ENCODE data around the gene POLE.

DNA sequence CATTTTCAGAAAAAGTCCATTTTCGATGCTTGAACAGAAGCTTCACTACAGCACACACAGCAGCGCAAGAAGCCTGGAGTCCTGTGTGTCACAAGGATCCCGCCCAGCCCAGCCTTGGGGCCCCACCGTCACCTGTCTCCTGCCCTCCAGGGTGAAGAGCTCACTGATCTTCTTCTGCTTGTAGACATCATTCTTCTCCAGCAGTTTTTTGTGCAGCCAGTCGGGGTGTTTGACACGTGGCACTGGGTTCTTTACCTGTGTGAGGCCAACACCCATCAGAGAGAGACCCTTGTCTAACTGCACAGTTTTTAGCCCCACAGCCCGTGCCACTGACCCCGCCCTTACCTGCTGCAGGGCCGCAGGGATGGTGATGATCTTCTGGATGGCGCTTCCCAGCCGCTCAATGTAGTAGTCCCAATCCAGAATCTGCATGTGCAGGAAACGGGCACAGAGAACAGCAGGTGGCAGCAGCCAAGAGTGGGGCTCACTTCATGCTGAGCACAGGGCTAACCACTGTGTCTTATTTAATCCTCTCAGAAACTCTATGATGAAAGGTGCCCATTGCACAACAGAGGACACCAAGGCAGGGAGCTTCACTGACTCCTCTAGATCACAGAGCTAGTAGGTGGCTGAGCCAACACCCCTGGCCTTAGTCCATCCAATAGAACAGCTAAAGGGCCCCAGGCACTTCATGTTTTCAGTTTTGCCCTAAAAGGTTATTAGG, 30.0 kb downstream of the POLE start:
- TF ChIP-seq TAF1 (IDR thresholded peaks at IDR 0.05; ENCODE audit: low read depth) (no peak), TCF12 (IDR thresholded peaks at IDR 0.05; ENCODE audit: low read depth) (no peak), CEBPB (IDR thresholded peaks at IDR 0.05) (no peak), TEAD4 (IDR thresholded peaks at IDR 0.05) (no peak), YY1 (IDR thresholded peaks at IDR 0.05; ENCODE audit: low read depth) (no peak), CREB1 (IDR thresholded peaks at IDR 0.05; ENCODE audit: low read depth) (no peak)
- TF ChIP-seq, protein P1, sequence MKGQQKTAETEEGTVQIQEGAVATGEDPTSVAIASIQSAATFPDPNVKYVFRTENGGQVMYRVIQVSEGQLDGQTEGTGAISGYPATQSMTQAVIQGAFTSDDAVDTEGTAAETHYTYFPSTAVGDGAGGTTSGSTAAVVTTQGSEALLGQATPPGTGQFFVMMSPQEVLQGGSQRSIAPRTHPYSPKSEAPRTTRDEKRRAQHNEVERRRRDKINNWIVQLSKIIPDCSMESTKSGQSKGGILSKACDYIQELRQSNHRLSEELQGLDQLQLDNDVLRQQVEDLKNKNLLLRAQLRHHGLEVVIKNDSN (IDR thresholded peaks at IDR 0.05) = no peak

Measured in Ishikawa (cell line).